Stimulated activated CD4-positive, alpha-beta T cell treated with anti-CD3 and anti-CD28 coated beads, Interleukin-15, amount 100 ng/mL, for 24 hours (primary cell): ENCODE results near the gene ABCC1.

Source experiments
- DNase-seq: peaks from one replicate; pipeline ENCODE4 v3.0.0-alpha.2; 2020

The ABCC1 gene

GRCh38 chr16:16120382-16121184, 171.2 kb downstream of the ABCC1 start:
- DNase-seq = no peak

- DNase-seq = no peak
These were observed 171.8 kb downstream of the ABCC1 start for GRCh38 chr16:16121185-16121727.

- DNase-seq = no peak
These were observed 172.8 kb downstream of the ABCC1 start for GRCh38 chr16:16122264-16122663.

- no peak for DNase-seq
These were observed 175.0 kb downstream of the ABCC1 start for GRCh38 chr16:16124438-16124837.

- DNase-seq = no peak
These were observed 175.6 kb downstream of the ABCC1 start for GRCh38 chr16:16124974-16125373.

GRCh38 chr16:16126896-16127295, 177.5 kb downstream of the ABCC1 start:
- no peak for DNase-seq

GRCh38 chr16:16127469-16128116, 178.2 kb downstream of the ABCC1 start:
- peak; percentile 73 for DNase-seq

GRCh38 chr16:16131204-16131603, 181.8 kb downstream of the ABCC1 start:
- no peak for DNase-seq

GRCh38 chr16:16131659-16132058, 182.2 kb downstream of the ABCC1 start:
- DNase-seq = no peak

GRCh38 chr16:16133943-16134604, 184.7 kb downstream of the ABCC1 start:
- DNase-seq = no peak

GRCh38 chr16:16136588-16136987, 187.2 kb downstream of the ABCC1 start:
- no peak for DNase-seq

GRCh38 chr16:16137110-16137509, 187.7 kb downstream of the ABCC1 start:
- no peak for DNase-seq

GRCh38 chr16:16138034-16138635, 188.7 kb downstream of the ABCC1 start:
- DNase-seq = no peak

GRCh38 chr16:16139061-16139460, 189.6 kb downstream of the ABCC1 start:
- no peak for DNase-seq

GRCh38 chr16:16139806-16140205, 190.4 kb downstream of the ABCC1 start:
- no peak for DNase-seq

- DNase-seq = no peak
These were observed 191.1 kb downstream of the ABCC1 start for GRCh38 chr16:16140537-16140936.

GRCh38 chr16:16141141-16141540, 191.7 kb downstream of the ABCC1 start:
- DNase-seq = no peak

- DNase-seq = no peak
These were observed 192.5 kb downstream of the ABCC1 start for GRCh38 chr16:16141784-16142396.

- DNase-seq = no peak
These were observed 193.8 kb downstream of the ABCC1 start for GRCh38 chr16:16143038-16143763.

- DNase-seq = no peak
These were observed 194.5 kb downstream of the ABCC1 start for GRCh38 chr16:16143931-16144330.

GRCh38 chr16:16144416-16144815, 195.0 kb downstream of the ABCC1 start:
- DNase-seq = no peak

- no peak for DNase-seq
These were observed 195.9 kb downstream of the ABCC1 start for GRCh38 chr16:16145286-16145685.
